Activated T-helper 1 cell treated with anti-CD3 and anti-CD28 coated beads, Interleukin-12 subunit alpha, Interleukin-12 subunit beta, Interleukin-2, Interleukin-4 antibody, amounts not matched to agents 30 ng/mL and 10 ng/mL and 1 ng/mL, durations not matched to agents 14 hours and 24 hours and 36 hours (primary cell): ENCODE results near the gene IKZF2. TPM values are rescaled to one million over a fixed set of nuclear protein-coding genes. Genes with fewer than 3 reads are reported as not detected.
"Not testable (repeated sequence)": the region's sequence is repeated elsewhere in the genome, so short reads cannot be mapped to it uniquely, and the experiment has no call there.

Experiments
- DNase-seq: peaks from one replicate; pipeline ENCODE4 v3.0.0; 2021; ENCODE audit warnings: low spot score
- H3K27ac Mint-ChIP-seq: one replicate; pipeline ENCODE4 v1.8.0; 2021; ENCODE audit warnings: mild to moderate bottlenecking, mixed read lengths
- H3K27me3 Mint-ChIP-seq: one replicate; pipeline ENCODE4 v1.8.0; 2022; ENCODE audit warnings: mild to moderate bottlenecking, moderate library complexity, mixed read lengths; ENCODE audit not compliant: insufficient read depth
- H3K36me3 Mint-ChIP-seq: one replicate; pipeline ENCODE4 v1.8.0; 2021; ENCODE audit warnings: low read depth, mixed read lengths
- H3K4me1 Mint-ChIP-seq: one replicate; pipeline ENCODE4 v1.8.0; 2021; ENCODE audit warnings: low read depth, mixed read lengths
- H3K4me3 Mint-ChIP-seq: one replicate; pipeline ENCODE4 v1.8.0; 2021; ENCODE audit warnings: mild to moderate bottlenecking, moderate library complexity, mixed read lengths
- H3K9me3 Mint-ChIP-seq: one replicate; pipeline ENCODE4 v1.8.0; 2021; ENCODE audit warnings: mixed read lengths
- intact Hi-C: fragments of 100-400 bp; cut with micrococcal nuclease; formaldehyde crosslinking; loops from one replicate; pipeline ENCODE4 v1.15.1; 2024
- total RNA-seq: library from RNA; stranded (reverse); gene quantifications from 2 replicates; pipeline ENCODE4 v1.2.3, GENCODE V29; 2022

IKZF2 gene
- total RNA-seq, 1 donor from 2014 or later = 3.2 TPM

DNA sequence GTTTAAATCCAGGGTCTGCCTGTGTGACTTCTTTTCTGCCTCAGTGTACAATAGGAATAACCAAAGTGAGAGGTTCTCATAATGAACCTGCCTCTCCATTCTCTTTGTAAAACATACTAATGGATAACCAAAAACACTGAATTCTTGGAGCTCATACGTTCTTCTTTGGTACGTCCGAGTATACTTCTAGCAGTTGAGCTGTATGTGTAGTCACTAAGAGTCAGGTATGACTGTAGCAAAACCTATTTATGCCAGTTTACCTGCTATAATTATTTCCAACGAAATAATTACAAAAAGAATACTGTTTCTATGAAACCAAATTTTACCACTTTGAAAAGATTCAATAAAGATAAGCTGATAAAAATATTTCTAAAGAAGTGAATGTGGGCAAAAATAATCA lies 109.2 kb downstream of the IKZF2 start:
- Mint-ChIP-seq H3K27ac (no peak overlapping the region), H3K9me3 (no peaks in the 10 kb centered on the region), H3K27me3 (no peaks in the 10 kb centered on the region), H3K4me1 (no peaks in the 10 kb centered on the region), H3K4me3 (no peak overlapping the region), H3K36me3 (no peaks in the 10 kb centered on the region)
- DNase-seq = no peak
- intact Hi-C loops = no loop called here

DNA sequence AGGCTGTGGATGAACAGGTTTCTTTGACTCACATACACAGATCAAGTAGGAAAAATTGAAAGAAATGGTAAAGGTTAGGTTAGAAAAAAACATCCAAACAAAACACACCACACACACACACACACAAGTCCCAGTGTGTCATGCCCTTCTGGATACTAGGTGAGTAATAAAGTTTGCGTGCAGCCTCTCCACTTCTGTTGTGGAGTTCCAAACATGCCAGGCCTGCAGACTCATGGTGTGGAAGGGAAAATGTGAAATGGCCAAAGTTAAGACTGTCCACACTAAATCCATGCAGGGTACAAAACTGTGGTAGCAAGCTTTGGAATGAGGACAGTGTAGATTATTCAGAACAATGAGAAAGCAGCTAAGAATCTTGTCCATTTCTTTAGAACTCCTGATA lies 114.6 kb downstream of the IKZF2 start:
- Mint-ChIP-seq H3K4me1 (no peaks in the 10 kb centered on the region), H3K27me3 (no peaks in the 10 kb centered on the region), H3K36me3 (no peaks in the 10 kb centered on the region), H3K9me3 (no peaks in the 10 kb centered on the region), H3K27ac (no peak overlapping the region), H3K4me3 (no peak overlapping the region)
- DNase-seq = no peak
- intact Hi-C loops = no loop called here

DNA sequence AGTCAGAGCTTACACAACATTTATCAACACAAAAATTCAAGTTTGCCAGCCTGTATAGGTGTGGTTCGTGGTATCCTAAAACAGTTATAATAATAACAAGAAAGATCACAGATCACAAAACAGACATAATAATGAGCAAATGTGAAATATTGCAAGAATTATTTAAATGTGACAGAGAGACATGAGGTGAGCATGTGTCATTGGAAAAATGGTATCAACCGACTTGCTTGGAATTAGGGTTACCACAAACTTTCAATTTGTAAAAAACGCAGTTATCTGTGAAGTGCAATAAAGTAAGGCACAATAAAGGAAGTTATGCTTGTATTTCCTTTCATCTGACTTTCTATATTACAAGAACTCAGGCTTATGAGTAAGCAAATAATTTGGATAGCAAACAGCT lies 116.8 kb downstream of the IKZF2 start:
- Mint-ChIP-seq H3K9me3 (no peaks in the 10 kb centered on the region), H3K27me3 (no peaks in the 10 kb centered on the region), H3K4me3 (no peak overlapping the region), H3K4me1 (no peaks in the 10 kb centered on the region), H3K36me3 (no peaks in the 10 kb centered on the region), H3K27ac (no peak overlapping the region)
- no peak for DNase-seq
- intact Hi-C loops = loop anchor here (2.0 kb wide), 1 partner anchor 20 kb away; no protein-coding TSS in a partner anchor

DNA sequence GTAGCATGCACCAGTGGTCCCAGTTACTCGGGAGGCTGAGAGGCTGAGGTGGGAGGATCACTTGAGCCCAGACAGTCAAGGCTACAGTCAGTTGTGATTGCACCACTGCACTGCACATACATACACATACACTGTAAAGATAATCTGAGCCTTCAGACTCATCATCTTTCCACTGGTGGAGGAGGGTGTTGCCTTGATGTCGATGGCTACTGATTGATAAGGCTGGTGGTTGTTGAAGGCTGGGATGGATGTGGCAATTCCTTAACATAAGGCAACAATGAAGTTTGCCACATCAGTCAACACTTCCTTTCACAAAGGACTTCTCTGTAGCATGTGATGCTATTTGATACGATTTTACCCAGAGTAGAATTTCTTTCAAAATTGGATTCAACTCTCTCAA lies 118.8 kb downstream of the IKZF2 start:
- no peaks in the 10 kb centered on the region for H3K4me1 Mint-ChIP-seq
- H3K27ac Mint-ChIP-seq = no peak overlapping the region
- no peak overlapping the region for H3K4me3 Mint-ChIP-seq
- H3K27me3 Mint-ChIP-seq = peaks cover 4% of the 10 kb centered on the region
- no peaks in the 10 kb centered on the region for H3K36me3 Mint-ChIP-seq
- no peaks in the 10 kb centered on the region for H3K9me3 Mint-ChIP-seq
- DNase-seq = no peak
- intact Hi-C loops = no loop called here

DNA sequence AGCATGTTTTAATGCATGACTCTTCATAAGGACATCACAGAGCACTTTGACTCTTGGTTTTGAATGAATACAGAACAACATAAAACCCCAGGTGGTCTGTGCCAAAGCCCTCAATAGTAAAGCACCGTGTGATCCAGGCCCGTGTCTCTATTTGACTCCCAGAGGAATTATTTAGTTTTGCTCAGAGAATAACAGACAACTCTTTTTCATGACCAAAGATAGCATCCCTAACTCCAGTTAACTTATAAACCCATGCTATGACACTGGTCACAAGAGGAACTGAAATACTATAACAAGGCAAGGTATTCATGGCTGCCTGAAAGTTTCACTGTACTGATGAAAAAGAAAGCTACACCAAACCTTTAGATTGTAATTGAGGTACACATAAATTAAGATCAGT lies 128.4 kb downstream of the IKZF2 start:
- Mint-ChIP-seq H3K9me3 (no peaks in the 10 kb centered on the region), H3K4me1 (peaks cover 18% of the 10 kb centered on the region), H3K27ac (no peak overlapping the region), H3K4me3 (no peak overlapping the region), H3K36me3 (no peaks in the 10 kb centered on the region), H3K27me3 (peaks cover 6% of the 10 kb centered on the region)
- intact Hi-C loops = loop anchor here (1.0 kb wide), 1 partner anchor 96 kb away; no protein-coding TSS in a partner anchor
- DNase-seq = no peak

DNA sequence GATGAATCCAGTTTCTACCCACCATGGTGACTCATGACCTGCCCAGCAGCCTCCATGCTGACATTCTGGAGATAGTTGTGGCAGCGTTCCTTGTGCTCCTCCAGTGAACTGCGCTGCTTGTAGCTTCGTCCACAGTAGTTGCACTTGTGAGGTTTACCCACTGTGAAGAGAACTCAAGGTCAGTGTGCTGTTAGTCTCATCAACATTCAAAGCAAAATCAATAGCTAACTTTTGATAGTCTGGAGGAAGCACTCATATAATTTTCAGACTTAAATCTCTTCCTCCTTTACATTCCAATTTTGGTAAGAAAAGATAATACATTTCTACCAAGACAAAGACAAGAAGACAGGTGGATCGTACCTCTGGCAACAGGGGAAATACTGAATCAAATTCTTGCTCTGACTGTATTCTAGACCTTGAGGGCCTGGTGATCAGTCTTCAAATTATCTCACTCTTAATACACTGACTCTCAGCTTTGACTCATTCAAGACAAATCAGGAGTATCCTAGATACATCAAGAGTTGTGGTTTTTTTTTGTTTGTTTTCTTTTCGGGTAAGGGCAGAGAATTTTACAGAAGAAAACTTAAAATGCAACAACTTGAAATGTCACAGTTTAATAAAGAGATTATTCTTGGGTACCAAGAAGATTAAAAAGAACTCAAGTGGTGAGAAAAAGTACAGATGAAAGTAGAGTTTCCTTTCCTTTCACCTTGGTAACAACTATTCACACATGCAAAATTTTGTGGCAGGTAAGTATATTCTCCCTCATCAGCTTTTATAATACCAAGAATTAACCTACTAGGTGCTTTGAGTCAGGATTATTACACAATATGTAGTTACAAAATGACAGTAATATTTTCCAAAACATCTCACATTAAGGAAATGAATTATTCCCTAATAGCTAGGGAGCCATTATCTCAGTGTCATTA lies 129.2 kb downstream of the IKZF2 start:
- no peaks in the 10 kb centered on the region for H3K36me3 Mint-ChIP-seq
- no peak overlapping the region for H3K4me3 Mint-ChIP-seq
- no peak for DNase-seq
- intact Hi-C loops = loop anchor here (1.0 kb wide), 1 partner anchor 97 kb away; no protein-coding TSS in a partner anchor
- H3K27me3 Mint-ChIP-seq = peaks cover 10% of the 10 kb centered on the region
- no peaks in the 10 kb centered on the region for H3K9me3 Mint-ChIP-seq
- H3K27ac Mint-ChIP-seq = peak overlapping the region; percentile 50
- peaks cover 20% of the 10 kb centered on the region for H3K4me1 Mint-ChIP-seq

DNA sequence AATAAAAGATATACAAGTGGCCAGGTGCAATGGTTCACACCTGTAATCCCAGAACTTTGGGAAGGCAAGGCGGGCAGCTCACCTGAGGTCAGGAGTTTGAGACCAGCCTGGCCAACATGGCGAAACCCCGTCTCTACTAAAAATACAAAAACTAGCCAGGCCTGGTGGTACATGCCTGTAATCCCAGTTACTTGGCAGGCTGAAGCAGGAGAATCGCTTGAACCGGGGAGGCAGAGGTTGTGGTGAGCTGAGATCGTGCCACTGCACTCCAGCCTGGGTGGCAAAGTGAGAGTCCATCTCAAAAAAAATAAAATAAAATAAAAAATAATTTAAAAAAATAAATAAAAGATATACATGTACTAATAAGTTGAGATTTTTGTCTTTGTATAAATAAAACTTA lies 130.5 kb downstream of the IKZF2 start:
- intact Hi-C loops, DNase-seq, H3K36me3 Mint-ChIP-seq, H3K9me3 Mint-ChIP-seq, H3K4me3 Mint-ChIP-seq, H3K27ac Mint-ChIP-seq: not testable (repeated sequence)
- H3K4me1 Mint-ChIP-seq = peaks cover 33% of the 10 kb centered on the region
- peaks cover 13% of the 10 kb centered on the region for H3K27me3 Mint-ChIP-seq

DNA sequence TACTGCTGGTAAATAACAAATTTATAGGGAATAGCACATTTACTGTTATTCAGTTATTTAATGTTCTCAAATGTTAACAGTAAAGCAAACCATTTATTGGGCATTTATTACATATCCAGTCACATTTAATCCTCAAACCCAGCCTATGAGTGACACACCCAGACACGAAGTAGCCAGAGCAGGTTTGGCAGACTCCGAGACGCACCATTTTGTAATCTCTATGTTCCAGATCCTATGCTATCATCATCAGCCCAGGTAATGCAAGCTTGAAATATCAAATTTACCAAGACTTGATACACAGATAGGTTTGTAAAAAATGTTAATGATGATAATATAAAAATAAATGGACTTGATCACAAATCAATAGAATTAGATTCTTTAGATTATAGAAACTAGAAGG lies 131.1 kb downstream of the IKZF2 start:
- H3K27ac Mint-ChIP-seq = no peak overlapping the region
- H3K36me3 Mint-ChIP-seq = no peaks in the 10 kb centered on the region
- H3K9me3 Mint-ChIP-seq = no peaks in the 10 kb centered on the region
- peaks cover 40% of the 10 kb centered on the region for H3K4me1 Mint-ChIP-seq
- DNase-seq = no peak
- H3K4me3 Mint-ChIP-seq = no peak overlapping the region
- peaks cover 13% of the 10 kb centered on the region for H3K27me3 Mint-ChIP-seq
- intact Hi-C loops = no loop called here

DNA sequence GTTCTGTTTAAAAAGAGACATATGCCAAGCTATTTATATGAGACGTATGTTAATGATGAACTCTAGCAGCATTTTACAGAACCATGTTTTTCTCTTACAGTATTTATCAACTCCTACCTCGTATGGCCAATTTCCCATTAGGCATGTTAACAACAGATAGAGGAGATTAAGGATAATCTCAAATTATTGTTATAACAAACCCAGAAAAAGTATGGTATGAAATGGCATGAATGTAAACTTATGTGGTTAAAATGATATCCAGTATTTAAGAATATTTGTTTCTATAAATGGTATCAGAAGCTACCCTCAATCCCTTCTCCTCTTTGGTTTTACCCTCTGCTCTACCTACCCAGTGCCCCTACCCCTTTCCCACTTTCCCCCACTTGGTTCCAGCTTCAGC lies 132.0 kb downstream of the IKZF2 start:
- intact Hi-C loops = loop anchor here (5.0 kb wide), 4 partner anchors 62 to 292 kb away; no protein-coding TSS in a partner anchor
- no peaks in the 10 kb centered on the region for H3K36me3 Mint-ChIP-seq
- no peak overlapping the region for H3K27ac Mint-ChIP-seq
- no peak for DNase-seq
- no peaks in the 10 kb centered on the region for H3K9me3 Mint-ChIP-seq
- no peak overlapping the region for H3K4me3 Mint-ChIP-seq
- peaks cover 49% of the 10 kb centered on the region for H3K4me1 Mint-ChIP-seq
- H3K27me3 Mint-ChIP-seq = peaks cover 15% of the 10 kb centered on the region

DNA sequence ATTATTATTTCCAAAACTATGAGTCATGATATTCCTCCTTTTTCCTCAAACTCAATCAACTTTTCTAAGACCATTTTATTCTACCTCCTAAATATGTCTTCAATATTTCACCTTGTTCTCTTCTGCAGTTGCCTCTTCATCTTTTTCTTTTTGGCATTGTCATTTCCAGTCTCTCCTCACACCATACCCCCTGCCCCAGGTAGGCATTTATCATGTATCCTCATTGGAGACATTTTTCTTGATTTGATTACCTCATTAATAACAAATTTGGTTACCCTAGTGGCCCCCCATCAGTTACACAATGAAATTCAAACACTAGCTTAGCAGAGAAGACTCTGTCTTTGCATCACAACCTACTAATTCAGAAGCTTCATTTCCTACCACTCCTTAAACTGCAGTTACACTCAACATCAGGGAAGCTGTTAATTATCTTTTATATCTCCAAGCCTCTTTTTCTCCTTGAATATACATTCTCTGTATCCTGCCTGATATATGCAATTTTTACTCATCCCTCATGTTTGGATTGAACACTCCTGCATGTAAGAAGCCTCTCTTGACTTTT lies 133.0 kb downstream of the IKZF2 start:
- no peak overlapping the region for H3K27ac Mint-ChIP-seq

DNA sequence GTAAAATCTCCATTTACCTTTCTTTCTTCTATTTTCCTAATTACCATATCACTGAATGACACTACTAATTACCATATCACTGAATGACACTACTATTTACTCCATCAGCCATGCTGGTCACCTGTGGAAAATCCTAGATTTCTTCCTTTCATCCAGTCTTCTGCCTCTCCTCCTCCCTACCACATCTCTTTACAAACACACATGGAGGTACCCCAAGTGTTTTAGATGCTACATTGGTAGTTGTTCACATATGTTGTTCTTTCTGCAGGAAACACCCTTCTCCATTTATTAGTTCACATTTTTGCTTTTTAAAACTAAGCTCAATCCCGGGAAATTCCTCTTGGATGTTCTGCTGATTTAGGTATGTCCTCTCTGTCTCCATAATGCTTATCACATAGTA lies 134.0 kb downstream of the IKZF2 start:
- Mint-ChIP-seq H3K9me3 (no peaks in the 10 kb centered on the region), H3K4me3 (no peak overlapping the region), H3K27me3 (peaks cover 17% of the 10 kb centered on the region), H3K36me3 (no peaks in the 10 kb centered on the region), H3K4me1 (peaks cover 48% of the 10 kb centered on the region), H3K27ac (no peak overlapping the region)
- DNase-seq = no peak
- intact Hi-C loops = loop anchor here (5.0 kb wide), 4 partner anchors 60 to 290 kb away; no protein-coding TSS in a partner anchor

More for the DNA sequence above, 133.0 kb downstream of the IKZF2 start:
- peaks cover 17% of the 10 kb centered on the region for H3K27me3 Mint-ChIP-seq
- H3K36me3 Mint-ChIP-seq = no peaks in the 10 kb centered on the region
- DNase-seq = no peak
- intact Hi-C loops = loop anchor here (5.0 kb wide), 4 partner anchors 61 to 291 kb away; no protein-coding TSS in a partner anchor
- H3K9me3 Mint-ChIP-seq = no peaks in the 10 kb centered on the region
- H3K4me1 Mint-ChIP-seq = peaks cover 50% of the 10 kb centered on the region
- H3K4me3 Mint-ChIP-seq = no peak overlapping the region

DNA sequence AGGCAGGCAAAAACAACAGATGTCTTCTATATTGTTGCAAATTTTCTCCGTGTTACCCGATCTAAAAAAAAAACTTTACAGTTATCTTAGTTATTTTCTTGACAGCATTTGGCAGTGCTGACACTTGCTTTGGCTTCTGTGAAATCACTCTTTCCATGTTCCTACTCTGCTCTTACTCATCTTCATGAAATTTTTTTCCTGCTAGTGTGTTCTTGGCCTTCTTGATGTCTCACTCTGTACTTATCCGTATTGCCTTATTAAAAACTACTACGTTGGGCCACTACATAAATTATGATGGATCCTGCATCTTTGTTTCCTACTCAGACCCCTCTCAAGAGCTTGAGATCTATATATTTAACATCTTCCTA lies 134.4 kb downstream of the IKZF2 start:
- Mint-ChIP-seq H3K4me1 (peaks cover 44% of the 10 kb centered on the region), H3K36me3 (no peaks in the 10 kb centered on the region), H3K4me3 (no peak overlapping the region), H3K27ac (no peak overlapping the region), H3K9me3 (no peaks in the 10 kb centered on the region), H3K27me3 (peaks cover 17% of the 10 kb centered on the region)
- no peak for DNase-seq
- intact Hi-C loops = loop anchor here (1.0 to 5.0 kb wide), 5 partner anchors 60 to 290 kb away; partner anchors contain the start of gene IKZF2
